ENCODE measurements around the gene USP53. TPM values are rescaled to one million over a fixed set of nuclear protein-coding genes. Genes with fewer than 3 reads are reported as not detected.

The USP53 gene
- polyA plus RNA-seq, 1 of the 3 experiments (the other 2 are of a cell fraction), result 8.1 TPM

DNA sequence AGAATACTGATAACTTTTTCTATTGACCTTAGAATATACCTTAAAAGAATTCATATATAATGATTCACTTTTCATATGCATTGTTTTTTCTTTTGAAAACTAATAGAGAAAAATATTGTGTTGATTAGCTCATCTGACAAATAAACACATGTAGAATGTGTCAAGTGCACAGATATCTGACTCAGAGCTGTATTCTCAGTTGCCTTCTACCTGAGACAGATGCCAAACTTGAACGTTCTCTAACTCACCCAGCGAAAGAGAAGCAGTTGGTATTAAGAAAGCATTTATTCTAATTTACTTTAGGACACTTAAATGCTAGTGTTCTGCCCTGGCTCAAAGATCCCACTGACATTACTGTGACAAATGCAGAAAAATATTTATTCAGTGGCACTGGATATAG is 28.1 kb downstream of the USP53 start:
- no peaks in the 10 kb centered on the region for H3F3A ChIP-seq (replicated peaks; ENCODE audit: insufficient read depth)
- POLR2A ChIA-PET, result no interaction called here
- H4K20me1 ChIP-seq (ENCODE audit: insufficient read depth), result no peaks in the 10 kb centered on the region
- H3K79me2 ChIP-seq (ENCODE audit: insufficient read depth), result peaks cover 3% of the 10 kb centered on the region; the same call in 1 of the 2 replicates
- H3K27me3 ChIP-seq (ENCODE audit: insufficient read depth), result no peaks in the 10 kb centered on the region
- H3K4me3 ChIP-seq (ENCODE audit: low read depth in 2 of 2, low read length in 1 of 2), result no peak overlapping the region
- DNase-seq, result no peak
- H3K4me1 ChIP-seq (ENCODE audit: control insufficient read depth in 1 of 2, insufficient read depth in 2 of 2, low read depth in 1 of 2, low read length in 1 of 2), result peaks cover 2 to 7% of the 10 kb centered on the region in 2 experiments; a peak in 3 of 4 replicates
- H3K9me3 ChIP-seq, result no peaks in the 10 kb centered on the region
- no peak for TF ChIP-seq SIN3A (IDR thresholded peaks at IDR 0.05; ENCODE audit: borderline replicate concordance, low read depth, low read length)
- H3K9ac ChIP-seq, result no peak overlapping the region
- H3K36me3 ChIP-seq (replicated peaks in 1 of 2; ENCODE audit: control insufficient read depth in 1 of 2, insufficient read depth in 2 of 2, low read length in 1 of 2), result peaks cover 16 to 21% of the 10 kb centered on the region in 2 experiments
- 86% methylated on average over 2 of the region's 2 CpGs for WGBS (ENCODE audit: low lambda C conversion rate)
- CTCF ChIA-PET, result no interaction called here
- H3K9me2 ChIP-seq, result no peaks in the 10 kb centered on the region
- no peak overlapping the region for H3K4me2 ChIP-seq
- H3K27ac ChIP-seq (ENCODE audit: low read depth in 2 of 2, low read length in 1 of 2), result no peak overlapping the region
- no peak overlapping the region for H2AFZ ChIP-seq (ENCODE audit: low read depth)

DNA sequence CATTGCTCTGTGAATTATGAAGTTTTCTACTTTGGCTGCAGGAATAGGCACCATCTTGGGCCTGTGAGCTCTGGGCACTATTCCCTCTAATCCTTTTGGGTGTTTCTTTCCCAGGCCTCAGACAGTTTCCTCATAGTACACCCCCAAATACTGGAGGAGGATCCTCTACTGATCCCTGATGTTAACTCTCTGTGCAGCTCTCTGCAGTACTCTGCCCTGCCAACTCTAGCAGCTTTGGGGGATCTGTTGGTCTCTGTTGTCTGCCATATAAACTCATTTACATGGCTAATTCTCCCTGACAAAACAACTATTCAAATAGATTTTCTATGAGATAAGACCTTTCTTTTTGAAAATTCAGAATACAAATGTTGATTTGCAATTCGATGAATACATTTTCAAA is 29.9 kb downstream of the USP53 start:
- Histone ChIP-seq H3K4me2 (no peak overlapping the region), H3K9ac (no peak overlapping the region), H3K4me3 (ENCODE audit: low read depth in 2 of 2, low read length in 1 of 2) (no peak overlapping the region), H3F3A (replicated peaks; ENCODE audit: insufficient read depth) (no peaks in the 10 kb centered on the region), H3K9me3 (no peaks in the 10 kb centered on the region), H3K9me2 (no peaks in the 10 kb centered on the region), H3K79me2 (ENCODE audit: insufficient read depth) (no peaks in the 10 kb centered on the region; the same call in 1 of the 2 replicates), H3K27me3 (ENCODE audit: insufficient read depth) (no peaks in the 10 kb centered on the region), H3K27ac (ENCODE audit: low read depth in 2 of 2, low read length in 1 of 2) (no peak overlapping the region), H2AFZ (ENCODE audit: low read depth) (no peak overlapping the region), H3K36me3 (replicated peaks in 1 of 2; ENCODE audit: control insufficient read depth in 1 of 2, insufficient read depth in 2 of 2, low read length in 1 of 2) (peaks cover 16 to 30% of the 10 kb centered on the region in 2 experiments), H4K20me1 (ENCODE audit: insufficient read depth) (no peaks in the 10 kb centered on the region), H3K4me1 (ENCODE audit: control insufficient read depth in 1 of 2, insufficient read depth in 2 of 2, low read depth in 1 of 2, low read length in 1 of 2) (peaks cover 2 to 7% of the 10 kb centered on the region in 2 experiments; a peak in 3 of 4 replicates)
- TF ChIP-seq, protein P1, sequence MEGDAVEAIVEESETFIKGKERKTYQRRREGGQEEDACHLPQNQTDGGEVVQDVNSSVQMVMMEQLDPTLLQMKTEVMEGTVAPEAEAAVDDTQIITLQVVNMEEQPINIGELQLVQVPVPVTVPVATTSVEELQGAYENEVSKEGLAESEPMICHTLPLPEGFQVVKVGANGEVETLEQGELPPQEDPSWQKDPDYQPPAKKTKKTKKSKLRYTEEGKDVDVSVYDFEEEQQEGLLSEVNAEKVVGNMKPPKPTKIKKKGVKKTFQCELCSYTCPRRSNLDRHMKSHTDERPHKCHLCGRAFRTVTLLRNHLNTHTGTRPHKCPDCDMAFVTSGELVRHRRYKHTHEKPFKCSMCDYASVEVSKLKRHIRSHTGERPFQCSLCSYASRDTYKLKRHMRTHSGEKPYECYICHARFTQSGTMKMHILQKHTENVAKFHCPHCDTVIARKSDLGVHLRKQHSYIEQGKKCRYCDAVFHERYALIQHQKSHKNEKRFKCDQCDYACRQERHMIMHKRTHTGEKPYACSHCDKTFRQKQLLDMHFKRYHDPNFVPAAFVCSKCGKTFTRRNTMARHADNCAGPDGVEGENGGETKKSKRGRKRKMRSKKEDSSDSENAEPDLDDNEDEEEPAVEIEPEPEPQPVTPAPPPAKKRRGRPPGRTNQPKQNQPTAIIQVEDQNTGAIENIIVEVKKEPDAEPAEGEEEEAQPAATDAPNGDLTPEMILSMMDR (IDR thresholded peaks at IDR 0.05), result no peak
- no peak for TF ChIP-seq FOXJ3 (CRISPR knock-in tag; IDR thresholded peaks at IDR 0.05)
- no peak for TF ChIP-seq RAD21 (IDR thresholded peaks at IDR 0.05; ENCODE audit: low read length)
- TF ChIP-seq GABPA (IDR thresholded peaks at IDR 0.05; ENCODE audit: low read depth), result no peak
- no peak for TF ChIP-seq MXI1 (IDR thresholded peaks at IDR 0.05; ENCODE audit: low read depth, low read length)
- no peak for TF ChIP-seq NRF1 (IDR thresholded peaks at IDR 0.05; ENCODE audit: low read depth, low read length)
- TF ChIP-seq, protein P2, sequence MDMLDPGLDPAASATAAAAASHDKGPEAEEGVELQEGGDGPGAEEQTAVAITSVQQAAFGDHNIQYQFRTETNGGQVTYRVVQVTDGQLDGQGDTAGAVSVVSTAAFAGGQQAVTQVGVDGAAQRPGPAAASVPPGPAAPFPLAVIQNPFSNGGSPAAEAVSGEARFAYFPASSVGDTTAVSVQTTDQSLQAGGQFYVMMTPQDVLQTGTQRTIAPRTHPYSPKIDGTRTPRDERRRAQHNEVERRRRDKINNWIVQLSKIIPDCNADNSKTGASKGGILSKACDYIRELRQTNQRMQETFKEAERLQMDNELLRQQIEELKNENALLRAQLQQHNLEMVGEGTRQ (IDR thresholded peaks at IDR 0.05; ENCODE audit: borderline replicate concordance, low read depth, low read length), result no peak
- TF ChIP-seq CHD2 (IDR thresholded peaks at IDR 0.05; ENCODE audit: low read length, partially characterized antibody), result no peak
- no peak for TF ChIP-seq TAF1 (IDR thresholded peaks at IDR 0.05; ENCODE audit: borderline replicate concordance, low read depth, low read length)
- TF ChIP-seq POLR2AphosphoS5 (IDR thresholded peaks at IDR 0.05; ENCODE audit: low read depth, low read length), result no peak
- TF ChIP-seq, protein P3, sequence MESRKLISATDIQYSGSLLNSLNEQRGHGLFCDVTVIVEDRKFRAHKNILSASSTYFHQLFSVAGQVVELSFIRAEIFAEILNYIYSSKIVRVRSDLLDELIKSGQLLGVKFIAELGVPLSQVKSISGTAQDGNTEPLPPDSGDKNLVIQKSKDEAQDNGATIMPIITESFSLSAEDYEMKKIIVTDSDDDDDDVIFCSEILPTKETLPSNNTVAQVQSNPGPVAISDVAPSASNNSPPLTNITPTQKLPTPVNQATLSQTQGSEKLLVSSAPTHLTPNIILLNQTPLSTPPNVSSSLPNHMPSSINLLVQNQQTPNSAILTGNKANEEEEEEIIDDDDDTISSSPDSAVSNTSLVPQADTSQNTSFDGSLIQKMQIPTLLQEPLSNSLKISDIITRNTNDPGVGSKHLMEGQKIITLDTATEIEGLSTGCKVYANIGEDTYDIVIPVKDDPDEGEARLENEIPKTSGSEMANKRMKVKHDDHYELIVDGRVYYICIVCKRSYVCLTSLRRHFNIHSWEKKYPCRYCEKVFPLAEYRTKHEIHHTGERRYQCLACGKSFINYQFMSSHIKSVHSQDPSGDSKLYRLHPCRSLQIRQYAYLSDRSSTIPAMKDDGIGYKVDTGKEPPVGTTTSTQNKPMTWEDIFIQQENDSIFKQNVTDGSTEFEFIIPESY (IDR thresholded peaks at IDR 0.05; ENCODE audit: borderline replicate concordance, low read depth), result no peak
- TF ChIP-seq, protein P4, sequence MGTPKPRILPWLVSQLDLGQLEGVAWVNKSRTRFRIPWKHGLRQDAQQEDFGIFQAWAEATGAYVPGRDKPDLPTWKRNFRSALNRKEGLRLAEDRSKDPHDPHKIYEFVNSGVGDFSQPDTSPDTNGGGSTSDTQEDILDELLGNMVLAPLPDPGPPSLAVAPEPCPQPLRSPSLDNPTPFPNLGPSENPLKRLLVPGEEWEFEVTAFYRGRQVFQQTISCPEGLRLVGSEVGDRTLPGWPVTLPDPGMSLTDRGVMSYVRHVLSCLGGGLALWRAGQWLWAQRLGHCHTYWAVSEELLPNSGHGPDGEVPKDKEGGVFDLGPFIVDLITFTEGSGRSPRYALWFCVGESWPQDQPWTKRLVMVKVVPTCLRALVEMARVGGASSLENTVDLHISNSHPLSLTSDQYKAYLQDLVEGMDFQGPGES (IDR thresholded peaks at IDR 0.05; ENCODE audit: low read depth, low read length), result no peak
- no peak for TF ChIP-seq MEF2A (IDR thresholded peaks at IDR 0.05; ENCODE audit: borderline replicate concordance, low read depth)
- no peak for TF ChIP-seq RXRA (IDR thresholded peaks at IDR 0.05; ENCODE audit: borderline replicate concordance, low read depth)
- TF ChIP-seq RCOR1 (IDR thresholded peaks at IDR 0.05; ENCODE audit: low read length), result no peak
- TF ChIP-seq NFIC (IDR thresholded peaks at IDR 0.05; ENCODE audit: borderline replicate concordance), result no peak
- no peak for TF ChIP-seq TEAD4 (IDR thresholded peaks at IDR 0.05; ENCODE audit: borderline replicate concordance, insufficient read depth)
- no peak for TF ChIP-seq TCF12 (IDR thresholded peaks at IDR 0.05)
- WGBS (ENCODE audit: low lambda C conversion rate), result 95% methylated on average over 1 of the region's 1 CpG
- ChIA-PET POLR2A (no interaction called here), CTCF (no interaction called here)
- no peak for DNase-seq

All from SK-N-SH (cell line).